Mesenchymal stem cell (in vitro differentiated cells and primary cell): ENCODE results near the gene HDLBP.

Source experiments
- DNase-seq: peaks from one replicate; pipeline ENCODE4 v3.0.0-alpha.2; 2013
- H2AFZ ChIP-seq: one replicate; pipeline ENCODE4 v1.6.1; 2013; ENCODE audit warnings: low read depth, mild to moderate bottlenecking, control low read depth, inconsistent platforms, low read length, moderate library complexity
- H2AK5ac ChIP-seq: 2 replicates; pipeline ENCODE4 v1.6.1; 2013; ENCODE audit warnings: low read length, moderate library complexity, mild to moderate bottlenecking, inconsistent platforms; ENCODE audit not compliant: severe bottlenecking
- H2BK120ac ChIP-seq: one replicate; pipeline ENCODE4 v1.6.1; 2013; ENCODE audit warnings: low read depth, mild to moderate bottlenecking, inconsistent platforms, low read length, moderate library complexity
- H2BK12ac ChIP-seq, 2 experiments: one replicate each; pipeline ENCODE4 v1.6.1; 2013; ENCODE audit warnings: inconsistent platforms in 2 of 2, low read length in 2 of 2, mild to moderate bottlenecking in 2 of 2, moderate library complexity in 2 of 2, control low read depth in 1 of 2
- H2BK15ac ChIP-seq: one replicate; pipeline ENCODE4 v1.6.1; 2013; ENCODE audit warnings: mild to moderate bottlenecking, low read depth, inconsistent platforms; ENCODE audit not compliant: poor library complexity, severe bottlenecking
- H2BK5ac ChIP-seq: 2 replicates; pipeline ENCODE4 v1.6.1; 2013; ENCODE audit warnings: low read depth, mild to moderate bottlenecking, low read length, control low read depth, inconsistent platforms; ENCODE audit not compliant: poor library complexity, severe bottlenecking
- H3K14ac ChIP-seq, 2 experiments: one replicate each; pipeline ENCODE4 v1.6.1; 2013; ENCODE audit warnings: inconsistent platforms in 2 of 2, low read length in 2 of 2, control low read depth in 1 of 2, mild to moderate bottlenecking in 1 of 2, moderate library complexity in 1 of 2
- H3K18ac ChIP-seq, 2 experiments: one replicate each; pipeline ENCODE4 v1.6.1; 2013; ENCODE audit warnings: inconsistent platforms in 2 of 2, low read length in 2 of 2, control low read depth in 1 of 2, low read depth in 1 of 2, mild to moderate bottlenecking in 1 of 2
- H3K23ac ChIP-seq, 2 experiments: one replicate each; pipeline ENCODE4 v1.6.1; 2013; ENCODE audit warnings: inconsistent platforms in 2 of 2, low read length in 2 of 2, mild to moderate bottlenecking in 2 of 2, moderate library complexity in 2 of 2, control low read depth in 1 of 2
- H3K27ac ChIP-seq: 2 replicates; pipeline ENCODE4 v1.5.1; 2013; ENCODE audit warnings: mild to moderate bottlenecking, moderate library complexity, low read length, control low read depth, inconsistent platforms; ENCODE audit not compliant: poor library complexity, severe bottlenecking
- H3K27me3 ChIP-seq, 2 experiments: 2 replicates each; pipeline versions ENCODE4 v1.6.1 to v1.7.0; 2013; ENCODE audit warnings: low read length in 2 of 2, mild to moderate bottlenecking in 2 of 2, moderate library complexity in 2 of 2, control low read depth in 1 of 2, inconsistent platforms in 1 of 2; ENCODE audit not compliant: control insufficient read depth in 1 of 2, insufficient read depth in 1 of 2
- H3K36me3 ChIP-seq, 2 experiments: 2 replicates each; pipeline versions ENCODE4 v1.6.1 to v1.7.0; 2013; ENCODE audit warnings: low read length in 2 of 2, control low read depth in 1 of 2, inconsistent platforms in 1 of 2, low read depth in 1 of 2, mild to moderate bottlenecking in 1 of 2; ENCODE audit not compliant: insufficient read depth in 2 of 2, control insufficient read depth in 1 of 2
- H3K4ac ChIP-seq, 2 experiments: one replicate each; pipeline ENCODE4 v1.6.1; 2013; ENCODE audit warnings: inconsistent platforms in 2 of 2, low read length in 2 of 2, mild to moderate bottlenecking in 2 of 2, moderate library complexity in 2 of 2, control low read depth in 1 of 2, low read depth in 1 of 2
- H3K4me1 ChIP-seq: 2 replicates; pipeline ENCODE4 v1.6.1; 2013; ENCODE audit warnings: low read depth, low read length, control low read depth; ENCODE audit not compliant: control insufficient read depth, insufficient read depth
- H3K4me2 ChIP-seq: 2 replicates; pipeline ENCODE4 v1.6.1; 2013; ENCODE audit warnings: low read length, mild to moderate bottlenecking, inconsistent platforms; ENCODE audit not compliant: poor library complexity, severe bottlenecking
- H3K4me3 ChIP-seq, 2 experiments: 2 replicates each; pipeline versions ENCODE4 v1.5.1 to v1.7.0; 2013; ENCODE audit warnings: low read length in 2 of 2, mild to moderate bottlenecking in 2 of 2, control low read depth in 1 of 2, low read depth in 1 of 2; ENCODE audit not compliant: insufficient read depth in 1 of 2
- H3K79me1 ChIP-seq: replicated peaks from 2 replicates; pipeline ENCODE4 v1.6.1; 2013; ENCODE audit warnings: mild to moderate bottlenecking, control low read depth, low read length, inconsistent platforms; ENCODE audit not compliant: poor library complexity, severe bottlenecking
- H3K9ac ChIP-seq: 2 replicates; pipeline ENCODE4 v1.7.0; 2013; ENCODE audit warnings: mild to moderate bottlenecking, low read length, moderate library complexity
- H3K9me3 ChIP-seq: 2 replicates; pipeline ENCODE4 v1.7.0; 2013; ENCODE audit warnings: mild to moderate bottlenecking, low read length; ENCODE audit not compliant: control insufficient read depth
- H4K8ac ChIP-seq: one replicate; pipeline ENCODE4 v1.6.1; 2013; ENCODE audit warnings: inconsistent platforms, mild to moderate bottlenecking, low read length, moderate library complexity
- H4K91ac ChIP-seq: one replicate; pipeline ENCODE4 v1.6.1; 2013; ENCODE audit warnings: mild to moderate bottlenecking, low read length, inconsistent platforms
- WGBS: methylation state at CpG from one replicate; pipeline ENCODE4 v1.1.7; 2013; ENCODE audit warnings: mixed read lengths; 5-methylcytosine and 5-hydroxymethylcytosine counted together

HDLBP gene

GRCh38 chr2:241339839-241340630 lies 24.6 kb upstream of the HDLBP start:
- Histone ChIP-seq H3K36me3 (peaks cover 43 to 89% of the 10 kb centered on the region in 2 experiments), H3K9ac (no peak overlapping the region), H2BK5ac (no peak overlapping the region), H3K23ac (no peak overlapping the region), H3K4ac (no peak overlapping the region), H3K4me3 (no peak overlapping the region), H4K8ac (no peak overlapping the region), H2BK15ac (no peak overlapping the region), H3K27me3 (no peaks in the 10 kb centered on the region), H3K14ac (no peak overlapping the region), H3K27ac (no peak overlapping the region), H3K4me2 (no peak overlapping the region), H2BK120ac (no peak overlapping the region), H3K79me1 (peaks cover 11% of the 10 kb centered on the region), H2AK5ac (no peak overlapping the region), H2BK12ac (no peak overlapping the region), H4K91ac (no peak overlapping the region), H3K4me1 (peaks cover 10% of the 10 kb centered on the region), H2AFZ (no peak overlapping the region), H3K9me3 (no peaks in the 10 kb centered on the region), H3K18ac (no peak overlapping the region)
- WGBS: 96% methylated on average over 3 of the region's 8 CpGs
- no peak for DNase-seq

DNA sequence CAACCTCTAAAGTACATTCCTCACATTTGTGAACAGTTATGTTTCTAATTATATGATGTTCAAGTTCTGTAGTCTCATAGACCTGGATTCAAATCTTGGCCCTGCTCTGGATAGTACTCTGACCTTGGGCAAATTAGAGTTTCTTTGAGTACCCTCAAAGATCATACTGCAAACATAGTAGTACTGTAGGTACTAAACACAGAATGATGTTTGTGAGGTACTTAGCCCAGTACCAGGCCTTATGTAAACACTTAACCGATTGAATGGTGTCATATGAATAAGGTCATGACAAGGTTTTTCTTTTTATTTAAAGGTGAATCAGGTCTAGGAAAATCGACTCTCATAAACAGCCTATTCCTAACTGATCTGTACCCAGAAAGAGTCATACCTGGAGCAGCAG lies 19.3 kb upstream of the HDLBP start:
- H4K8ac ChIP-seq: no peak overlapping the region
- H3K4me3 ChIP-seq: no peak overlapping the region
- H3K9ac ChIP-seq: no peak overlapping the region
- no peak overlapping the region for H3K27ac ChIP-seq
- H3K14ac ChIP-seq: no peak overlapping the region
- H2AK5ac ChIP-seq: no peak overlapping the region
- no peak overlapping the region for H4K91ac ChIP-seq
- H2AFZ ChIP-seq: no peak overlapping the region
- no peak overlapping the region for H2BK5ac ChIP-seq
- H3K4me2 ChIP-seq: no peak overlapping the region
- H3K4ac ChIP-seq: no peak overlapping the region
- peaks cover 7% of the 10 kb centered on the region for H3K79me1 ChIP-seq
- peaks cover 25 to 89% of the 10 kb centered on the region in 2 experiments for H3K36me3 ChIP-seq
- H2BK120ac ChIP-seq: no peak overlapping the region
- DNase-seq: no peak
- H2BK15ac ChIP-seq: no peak overlapping the region
- H3K18ac ChIP-seq: no peak overlapping the region
- H3K23ac ChIP-seq: no peak overlapping the region
- H2BK12ac ChIP-seq: no peak overlapping the region
- H3K27me3 ChIP-seq: no peaks in the 10 kb centered on the region
- H3K9me3 ChIP-seq: no peaks in the 10 kb centered on the region
- WGBS: no CpG with 5 or more reads among the region's 2 CpGs
- peaks cover 6% of the 10 kb centered on the region for H3K4me1 ChIP-seq

- no peak overlapping the region for H3K18ac ChIP-seq
- no peak overlapping the region for H3K27ac ChIP-seq
- H3K23ac ChIP-seq: no peak overlapping the region
- no peak overlapping the region for H3K4me3 ChIP-seq
- no peak overlapping the region for H2BK15ac ChIP-seq
- H2AK5ac ChIP-seq: no peak overlapping the region
- no peak overlapping the region for H3K14ac ChIP-seq
- 84% methylated on average over 2 of the region's 4 CpGs for WGBS
- no peak overlapping the region for H4K8ac ChIP-seq
- H3K4me1 ChIP-seq: peaks cover 2% of the 10 kb centered on the region
- no peaks in the 10 kb centered on the region for H3K27me3 ChIP-seq
- no peak overlapping the region for H2BK120ac ChIP-seq
- H3K36me3 ChIP-seq: peaks cover 25 to 87% of the 10 kb centered on the region in 2 experiments
- no peak overlapping the region for H2BK12ac ChIP-seq
- H3K79me1 ChIP-seq: peaks cover 8% of the 10 kb centered on the region
- no peaks in the 10 kb centered on the region for H3K9me3 ChIP-seq
- H3K9ac ChIP-seq: no peak overlapping the region
- DNase-seq: no peak
- H2BK5ac ChIP-seq: no peak overlapping the region
- no peak overlapping the region for H4K91ac ChIP-seq
- no peak overlapping the region for H2AFZ ChIP-seq
- H3K4ac ChIP-seq: no peak overlapping the region
- H3K4me2 ChIP-seq: no peak overlapping the region
Observed at GRCh38 chr2:241330616-241330981, 15.1 kb upstream of the HDLBP start.

- peaks cover 8% of the 10 kb centered on the region for H3K79me1 ChIP-seq
- H3K9me3 ChIP-seq: no peaks in the 10 kb centered on the region
- no peak overlapping the region for H4K91ac ChIP-seq
- peaks cover 25 to 85% of the 10 kb centered on the region in 2 experiments for H3K36me3 ChIP-seq
- H3K4me1 ChIP-seq: peaks cover 2% of the 10 kb centered on the region
- no peak overlapping the region for H4K8ac ChIP-seq
- no peak overlapping the region for H2BK12ac ChIP-seq
- H3K4me2 ChIP-seq: no peak overlapping the region
- no peak overlapping the region for H3K4me3 ChIP-seq
- H2AFZ ChIP-seq: no peak overlapping the region
- H3K27me3 ChIP-seq: no peaks in the 10 kb centered on the region
- no peak overlapping the region for H2AK5ac ChIP-seq
- H3K18ac ChIP-seq: no peak overlapping the region
- no peak overlapping the region for H3K14ac ChIP-seq
- no peak overlapping the region for H3K9ac ChIP-seq
- no peak overlapping the region for H3K4ac ChIP-seq
- DNase-seq: no peak
- WGBS: 96% methylated on average over 11 of the region's 11 CpGs
- no peak overlapping the region for H2BK15ac ChIP-seq
- H3K23ac ChIP-seq: no peak overlapping the region
- H3K27ac ChIP-seq: no peak overlapping the region
- no peak overlapping the region for H2BK120ac ChIP-seq
- no peak overlapping the region for H2BK5ac ChIP-seq
Observed at GRCh38 chr2:241329669-241330615, 14.5 kb upstream of the HDLBP start.
